ENCODE results near the gene ALKBH6. TPM values are rescaled to one million over a fixed set of nuclear protein-coding genes. Genes with fewer than 3 reads are reported as not detected.
"Not testable (repeated sequence)": the region's sequence is repeated elsewhere in the genome, so short reads cannot be mapped to it uniquely, and the experiment has no call there.

Gene ALKBH6
- total RNA-seq, 2 donors from 2014 or later = 64.5 to 68.1 TPM

- no peak overlapping the region for H3K4me3 Mint-ChIP-seq
- no peaks in the 10 kb centered on the region for H3K36me3 Mint-ChIP-seq
- H3K27ac Mint-ChIP-seq = no peak overlapping the region
- ATAC-seq (no peak), DNase-seq (ENCODE audit: low spot score) (no peak)
- no peaks in the 10 kb centered on the region for H3K9me3 Mint-ChIP-seq
- H3K4me1 Mint-ChIP-seq (ENCODE audit: low read depth in 2 of 2) = peaks cover 0 to 4% of the 10 kb centered on the region in 2 donors
- no peaks in the 10 kb centered on the region for H3K27me3 Mint-ChIP-seq
Observed at GRCh38 chr19:36046443-36047050, 32.5 kb upstream of the ALKBH6 start.

- DNase-seq (ENCODE audit: low spot score) (no peak), ATAC-seq (no peak)
- Mint-ChIP-seq H3K27me3 (no peaks in the 10 kb centered on the region), H3K4me3 (no peak overlapping the region), H3K9me3 (no peaks in the 10 kb centered on the region), H3K36me3 (no peaks in the 10 kb centered on the region), H3K27ac (no peak overlapping the region), H3K4me1 (ENCODE audit: low read depth in 2 of 2) (no peaks in the 10 kb centered on the region)
Observed at GRCh38 chr19:36043952-36044351, 29.9 kb upstream of the ALKBH6 start.

- H3K4me3 Mint-ChIP-seq = no peak overlapping the region
- ATAC-seq = no peak
- no peaks in the 10 kb centered on the region for H3K9me3 Mint-ChIP-seq
- H3K27me3 Mint-ChIP-seq = no peaks in the 10 kb centered on the region
- H3K27ac Mint-ChIP-seq = no peak overlapping the region
- H3K4me1 Mint-ChIP-seq (ENCODE audit: low read depth in 2 of 2) = peaks cover 6 to 7% of the 10 kb centered on the region in 2 donors
- no peak for DNase-seq (ENCODE audit: low spot score)
- no peaks in the 10 kb centered on the region for H3K36me3 Mint-ChIP-seq
Observed at GRCh38 chr19:36041831-36042230, 27.8 kb upstream of the ALKBH6 start.

- H3K4me3 Mint-ChIP-seq; H3K9me3 Mint-ChIP-seq; DNase-seq (ENCODE audit: low spot score); ATAC-seq; H3K27me3 Mint-ChIP-seq; H3K36me3 Mint-ChIP-seq; H3K27ac Mint-ChIP-seq; H3K4me1 Mint-ChIP-seq (ENCODE audit: low read depth in 2 of 2): not testable (repeated sequence)
Observed at GRCh38 chr19:36041092-36041491, 27.1 kb upstream of the ALKBH6 start.

GRCh38 chr19:36040495-36040894 lies 26.5 kb upstream of the ALKBH6 start:
- H3K36me3 Mint-ChIP-seq = no peaks in the 10 kb centered on the region
- no peaks in the 10 kb centered on the region for H3K27me3 Mint-ChIP-seq
- no peak overlapping the region for H3K27ac Mint-ChIP-seq
- H3K4me1 Mint-ChIP-seq (ENCODE audit: low read depth in 2 of 2) = peaks cover 11 to 15% of the 10 kb centered on the region in 2 donors
- no peak overlapping the region for H3K4me3 Mint-ChIP-seq
- ATAC-seq (no peak), DNase-seq (ENCODE audit: low spot score) (no peak)
- H3K9me3 Mint-ChIP-seq = no peaks in the 10 kb centered on the region

- H3K9me3 Mint-ChIP-seq = no peaks in the 10 kb centered on the region
- H3K4me3 Mint-ChIP-seq = peak within 1 kb of the TSS; percentile 15
- DNase-seq (ENCODE audit: low spot score) (peak; percentile 64), ATAC-seq (peak; percentile 27 to 70)
- no peak within 1 kb of the TSS for H3K27ac Mint-ChIP-seq
- H3K27me3 Mint-ChIP-seq = no peaks in the 10 kb centered on the region
- H3K36me3 Mint-ChIP-seq = no peaks in the 10 kb centered on the region
- peaks cover 17 to 20% of the 10 kb centered on the region in 2 donors for H3K4me1 Mint-ChIP-seq (ENCODE audit: low read depth in 2 of 2)
Observed at GRCh38 chr19:36032251-36033104, 18.5 kb upstream of the ALKBH6 start, which contains the start of gene CLIP3. CLIP3 (minus strand) TSS chr19:36032873; CDS start chr19:36032357, 516 bp downstream.

- Mint-ChIP-seq H3K4me3 (no peak overlapping the region), H3K27me3 (no peaks in the 10 kb centered on the region), H3K27ac (no peak overlapping the region), H3K4me1 (ENCODE audit: low read depth in 2 of 2) (peaks cover 11% of the 10 kb centered on the region in 2 donors), H3K36me3 (no peaks in the 10 kb centered on the region), H3K9me3 (no peaks in the 10 kb centered on the region)
- no peak for DNase-seq (ENCODE audit: low spot score)
- no peak for ATAC-seq
Observed at GRCh38 chr19:36031308-36031707, 17.3 kb upstream of the ALKBH6 start.

GRCh38 chr19:36030264-36031148 lies 16.5 kb upstream of the ALKBH6 start:
- H3K4me3 Mint-ChIP-seq = no peak overlapping the region
- H3K36me3 Mint-ChIP-seq = no peaks in the 10 kb centered on the region
- DNase-seq (ENCODE audit: low spot score) (no peak), ATAC-seq (no peak)
- H3K9me3 Mint-ChIP-seq = no peaks in the 10 kb centered on the region
- no peak overlapping the region for H3K27ac Mint-ChIP-seq
- peaks cover 6% of the 10 kb centered on the region in 2 donors for H3K4me1 Mint-ChIP-seq (ENCODE audit: low read depth in 2 of 2)
- no peaks in the 10 kb centered on the region for H3K27me3 Mint-ChIP-seq

GRCh38 chr19:36028313-36029041 lies 14.5 kb upstream of the ALKBH6 start:
- Mint-ChIP-seq H3K27me3 (no peaks in the 10 kb centered on the region), H3K9me3 (no peaks in the 10 kb centered on the region), H3K36me3 (no peaks in the 10 kb centered on the region), H3K4me3 (no peak overlapping the region), H3K27ac (no peak overlapping the region), H3K4me1 (ENCODE audit: low read depth in 2 of 2) (peaks cover 0 to 4% of the 10 kb centered on the region in 2 donors)
- DNase-seq (ENCODE audit: low spot score) (no peak), ATAC-seq (no peak)

GRCh38 chr19:36027696-36028095 lies 13.7 kb upstream of the ALKBH6 start:
- DNase-seq (ENCODE audit: low spot score) = no peak
- Mint-ChIP-seq H3K36me3 (no peaks in the 10 kb centered on the region), H3K27ac (no peak overlapping the region), H3K9me3 (no peaks in the 10 kb centered on the region), H3K27me3 (no peaks in the 10 kb centered on the region), H3K4me1 (ENCODE audit: low read depth in 2 of 2) (peaks cover 0 to 3% of the 10 kb centered on the region in 2 donors), H3K4me3 (no peak overlapping the region)
- no peak for ATAC-seq

GRCh38 chr19:36026091-36026876 lies 12.3 kb upstream of the ALKBH6 start:
- no peaks in the 10 kb centered on the region for H3K9me3 Mint-ChIP-seq
- no peak overlapping the region for H3K4me3 Mint-ChIP-seq
- H3K36me3 Mint-ChIP-seq = no peaks in the 10 kb centered on the region
- H3K4me1 Mint-ChIP-seq (ENCODE audit: low read depth in 2 of 2) = peaks cover 0 to 3% of the 10 kb centered on the region in 2 donors
- no peak overlapping the region for H3K27ac Mint-ChIP-seq
- ATAC-seq (no peak), DNase-seq (ENCODE audit: low spot score) (no peak)
- H3K27me3 Mint-ChIP-seq = no peaks in the 10 kb centered on the region

GRCh38 chr19:36025541-36025940 lies 11.5 kb upstream of the ALKBH6 start:
- Mint-ChIP-seq H3K36me3 (no peaks in the 10 kb centered on the region), H3K9me3 (no peaks in the 10 kb centered on the region), H3K27me3 (no peaks in the 10 kb centered on the region), H3K4me3 (no peak overlapping the region), H3K4me1 (ENCODE audit: low read depth in 2 of 2) (peaks cover 0 to 3% of the 10 kb centered on the region in 2 donors), H3K27ac (no peak overlapping the region)
- no peak for ATAC-seq
- DNase-seq (ENCODE audit: low spot score) = no peak

Measured in natural killer cell treated with Interleukin-12 subunit alpha and Interleukin-12 subunit beta and Interleukin-15 and Interleukin-18, amount 100 ng/mL, for 72 hours (primary cell).